NCI-H226 (cell line): ENCODE measurements around the gene C1QTNF1.

ENCODE experiments used
- DNase-seq: peaks from one replicate; pipeline ENCODE4 v3.0.0-alpha.2; 2015

C1QTNF1 gene

DNA sequence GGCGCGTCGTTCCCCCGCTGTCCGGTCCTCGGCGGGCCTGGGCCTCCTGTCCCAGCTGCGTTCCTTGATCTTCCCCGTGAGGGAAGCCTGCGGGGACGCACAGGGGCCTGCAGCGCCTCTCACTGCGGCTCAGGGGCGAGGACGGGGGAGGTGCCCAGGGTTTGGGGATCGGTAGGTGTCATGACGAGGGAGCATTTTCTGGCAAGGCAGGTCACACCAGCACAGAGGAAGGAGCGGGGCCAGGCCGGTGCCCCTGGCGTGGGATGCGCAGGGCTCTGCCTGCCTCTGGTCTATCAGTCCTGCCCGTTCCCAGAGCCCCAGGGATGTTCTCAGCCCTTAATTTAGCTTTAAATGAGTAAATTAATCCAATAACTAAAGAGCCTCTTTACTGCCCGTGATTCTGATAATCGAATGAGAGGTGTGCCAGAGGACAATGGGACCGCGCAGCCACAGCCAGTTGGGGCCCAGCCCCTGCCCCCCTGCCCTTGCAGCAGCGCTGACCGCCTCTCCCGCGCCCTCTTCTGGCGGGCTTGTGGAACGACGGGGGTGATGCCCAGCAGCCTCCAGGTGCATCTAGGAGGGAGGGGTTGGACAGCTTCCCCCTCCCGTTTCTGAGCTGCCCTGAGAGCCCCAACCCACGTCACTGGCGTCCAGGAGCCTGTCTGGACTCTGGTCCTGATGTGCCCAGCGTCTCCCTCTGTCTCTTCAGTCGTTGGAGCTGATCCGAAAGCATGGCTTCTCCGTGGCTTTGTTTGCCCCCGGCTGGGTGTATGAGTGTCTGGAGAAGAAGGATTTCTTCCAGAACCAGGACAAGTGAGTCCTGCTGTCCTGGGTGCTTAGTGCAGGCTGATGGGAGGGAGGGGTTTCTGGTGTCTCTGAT, 58.6 kb downstream of the C1QTNF1 start:
- DNase-seq = no peak

GRCh38 chr17:79083191-79083971, 59.4 kb downstream of the C1QTNF1 start:
- DNase-seq = no peak

- DNase-seq = no peak
These were observed 60.6 kb downstream of the C1QTNF1 start for GRCh38 chr17:79084291-79085153.

DNA sequence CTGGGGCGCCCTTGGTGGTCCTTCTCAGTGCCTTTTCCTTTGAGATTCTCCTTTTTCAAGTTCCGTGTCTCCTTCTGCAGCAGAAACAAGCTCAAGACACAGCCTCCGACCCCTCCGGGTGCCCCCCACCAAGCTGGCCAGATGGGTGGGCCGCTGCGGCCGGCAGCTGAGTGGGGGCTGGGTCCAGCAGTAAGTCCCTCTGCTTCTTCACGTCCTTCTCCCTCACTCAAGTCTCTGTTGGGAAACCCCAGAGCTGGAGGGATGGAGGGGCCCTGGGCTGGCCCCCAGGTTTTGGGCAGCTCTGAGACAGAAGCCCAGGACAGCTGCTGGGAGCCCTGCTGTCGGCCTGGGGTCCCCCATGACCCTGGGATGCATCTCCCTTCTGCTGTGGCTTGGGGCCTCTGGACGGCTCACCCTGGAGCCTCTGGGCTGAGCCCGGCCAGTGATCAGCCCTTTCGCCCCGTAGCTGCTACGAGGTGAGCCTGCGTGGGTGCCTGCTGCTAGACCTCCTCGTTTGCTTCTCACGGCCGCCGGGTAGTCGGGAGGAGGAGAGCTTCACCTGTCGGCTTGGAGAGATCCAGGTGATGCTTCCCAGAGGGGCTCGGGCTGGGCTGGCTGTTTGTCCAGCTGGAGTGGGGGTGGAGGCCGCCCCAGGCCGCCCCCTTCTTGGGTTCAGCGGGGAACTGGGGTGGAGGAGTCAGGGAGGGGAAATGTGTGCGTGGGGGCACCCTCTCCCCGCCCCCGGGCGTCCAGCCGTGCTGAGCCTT, 61.4 kb downstream of the C1QTNF1 start:
- DNase-seq = no peak

- no peak for DNase-seq
These were observed 62.1 kb downstream of the C1QTNF1 start for GRCh38 chr17:79085921-79086551.

- DNase-seq = no peak
These were observed 62.8 kb downstream of the C1QTNF1 start for GRCh38 chr17:79086609-79087427.

DNA sequence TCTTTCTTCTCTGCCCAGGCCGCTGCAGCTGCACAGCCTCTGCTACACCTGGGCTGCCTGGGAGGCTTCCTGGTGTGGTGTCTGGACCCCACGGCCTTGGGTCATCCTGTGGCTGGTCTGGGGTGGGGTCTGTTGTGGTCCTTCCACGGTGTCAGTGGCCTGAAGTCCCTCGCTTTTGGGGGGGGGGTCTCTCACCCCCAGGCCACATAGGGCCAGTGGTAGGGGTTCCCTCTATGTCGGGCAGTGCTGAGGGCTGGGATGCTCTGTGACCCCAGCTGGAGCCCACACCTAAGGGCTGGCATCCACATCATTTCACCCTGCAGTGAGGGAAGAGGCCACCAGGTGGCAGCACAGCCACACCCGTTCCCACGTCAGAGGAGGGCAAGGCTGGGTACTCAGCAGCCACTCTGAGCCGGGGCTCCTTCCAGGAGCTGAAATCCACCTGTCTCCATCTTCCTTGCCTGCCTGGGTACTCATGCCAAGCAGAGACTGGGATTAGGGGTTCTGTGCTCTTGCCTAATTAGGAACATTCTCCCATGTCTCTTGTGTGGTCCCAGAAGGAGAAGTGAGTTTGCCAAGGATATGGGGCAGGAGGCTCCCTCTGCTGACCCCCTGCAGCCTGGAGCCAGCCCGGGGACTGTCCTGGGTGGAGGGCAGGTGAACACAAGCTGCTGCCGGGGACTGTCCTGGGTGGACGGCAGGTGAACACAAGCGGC, 63.6 kb downstream of the C1QTNF1 start:
- DNase-seq = peak; percentile 20

DNA sequence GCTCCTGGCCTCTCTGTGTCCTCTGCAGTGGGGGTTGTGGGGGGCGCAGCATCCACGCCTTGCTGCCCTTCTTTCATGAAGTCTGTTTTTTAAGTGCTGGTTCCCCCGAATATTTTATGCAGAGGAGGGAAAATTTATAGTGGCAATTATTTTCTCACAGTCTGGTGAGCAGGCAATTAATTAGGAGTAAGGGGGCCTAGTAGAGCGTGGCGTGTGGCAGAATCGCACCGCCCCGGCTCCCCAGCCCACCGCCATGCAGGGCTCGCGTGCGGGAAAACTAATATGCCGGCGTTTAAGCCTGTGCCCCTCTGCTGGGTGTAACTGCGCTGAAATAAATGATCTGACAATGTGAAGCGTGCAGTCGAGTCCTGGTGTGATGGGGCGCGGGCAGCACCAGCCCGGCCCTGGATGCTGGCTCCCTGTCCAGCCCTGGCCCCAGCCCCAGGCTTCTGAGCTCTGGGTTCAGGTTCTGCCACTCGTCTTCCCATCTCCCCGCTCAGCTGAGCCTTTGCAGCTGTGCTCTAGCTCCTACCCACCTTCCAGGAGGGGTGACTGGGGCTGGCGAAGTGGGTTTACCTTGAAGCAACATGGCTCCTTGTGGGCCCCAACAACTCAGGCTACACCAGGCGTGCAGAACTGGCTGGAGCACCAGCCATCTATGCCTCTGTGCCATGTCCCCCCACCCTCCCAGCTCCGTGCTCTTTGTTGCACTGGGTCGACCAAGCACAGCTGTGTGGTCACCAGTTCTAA, 64.5 kb downstream of the C1QTNF1 start:
- DNase-seq = no peak

GRCh38 chr17:79088997-79089328, 65.0 kb downstream of the C1QTNF1 start:
- no peak for DNase-seq

GRCh38 chr17:79089720-79090442, 65.9 kb downstream of the C1QTNF1 start:
- DNase-seq = no peak

GRCh38 chr17:79090443-79091225, 66.7 kb downstream of the C1QTNF1 start:
- DNase-seq = no peak

DNA sequence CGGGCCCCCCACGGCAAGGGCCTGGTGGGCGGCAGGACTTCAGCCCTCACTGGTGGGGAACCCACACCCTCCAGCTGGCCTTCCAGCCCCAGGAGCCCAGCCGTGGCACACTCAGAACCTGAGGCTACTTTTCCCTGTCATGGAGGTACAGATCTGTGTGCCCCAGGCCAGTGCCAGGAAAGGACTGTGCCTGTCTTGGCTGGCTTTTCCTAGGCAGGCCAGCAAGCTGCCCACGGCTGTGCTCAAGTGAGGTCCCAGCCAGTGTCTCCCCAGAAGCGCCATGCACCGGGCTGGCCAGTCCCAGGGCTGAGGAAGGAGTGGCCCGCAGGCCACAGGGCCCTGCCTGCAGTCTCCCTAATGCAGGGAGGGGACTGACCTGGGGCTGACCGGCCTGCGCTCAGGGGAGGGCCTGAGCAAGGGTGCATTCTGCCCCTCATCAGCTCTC, 67.3 kb downstream of the C1QTNF1 start:
- no peak for DNase-seq

- no peak for DNase-seq
These were observed 68.6 kb downstream of the C1QTNF1 start for GRCh38 chr17:79092567-79092966.

DNA sequence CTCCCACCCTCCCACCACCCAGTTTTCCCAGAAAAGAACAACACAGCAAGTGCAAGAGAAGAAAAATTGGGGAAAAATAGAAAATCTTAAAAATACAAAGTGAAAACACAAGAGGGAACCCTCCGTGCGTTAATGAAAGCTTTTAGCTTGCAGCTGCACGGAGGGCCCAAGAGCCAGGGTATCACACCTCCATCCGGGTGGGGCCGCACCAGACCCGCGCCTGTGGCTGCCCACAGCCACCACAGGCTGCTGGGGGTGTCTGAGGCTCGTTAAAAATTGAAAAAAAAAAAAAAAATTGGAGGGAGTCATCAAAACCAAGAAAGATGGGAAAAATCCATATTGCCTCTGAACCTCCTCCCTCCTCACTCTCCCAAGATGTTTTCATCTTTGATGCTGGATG, 69.3 kb downstream of the C1QTNF1 start:
- DNase-seq = no peak

DNA sequence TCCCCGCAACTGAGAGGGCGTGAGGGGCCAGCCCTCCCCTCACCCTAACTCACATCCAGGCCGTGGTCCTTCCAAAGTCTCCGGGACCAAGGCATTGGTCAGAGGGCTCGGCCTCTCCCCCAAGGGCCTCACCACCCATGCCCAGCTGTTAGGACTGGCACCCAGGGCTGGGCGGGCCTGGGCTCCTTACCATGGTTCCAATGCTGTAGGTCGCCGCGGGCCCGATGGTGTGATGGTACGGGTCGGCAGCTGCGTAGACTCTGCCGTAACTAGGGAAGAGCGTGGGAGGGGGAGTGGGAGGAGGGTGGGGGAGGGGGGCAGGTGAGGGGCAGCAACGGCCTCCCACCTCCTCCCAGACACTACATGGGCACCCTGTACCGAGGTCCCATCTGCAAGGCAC, 70.3 kb downstream of the C1QTNF1 start:
- no peak for DNase-seq

GRCh38 chr17:79095345-79096055, 71.5 kb downstream of the C1QTNF1 start:
- DNase-seq = no peak

GRCh38 chr17:79096477-79096876, 72.5 kb downstream of the C1QTNF1 start:
- no peak for DNase-seq
